DMS114 treated with DMSO at 0.1 percent for 48 hours (cell line): ENCODE measurements around the gene SPNS1.
"Not testable (repeated sequence)": the region's sequence is repeated elsewhere in the genome, so short reads cannot be mapped to it uniquely, and the experiment has no call there.

Experiments
- DNase-seq: peaks from one replicate; lab custom pipeline; 2025; ENCODE audit not compliant: unreplicated experiment; lab: John Stamatoyannopoulos, UW

SPNS1 gene

GRCh38 chr16:28951410-28951943, 23.1 kb upstream of the SPNS1 start:
- no peak for DNase-seq

GRCh38 chr16:28958216-28958615, 16.4 kb upstream of the SPNS1 start:
- DNase-seq = no peak

- no peak for DNase-seq
Measured at GRCh38 chr16:28958836-28959235, 15.7 kb upstream of the SPNS1 start.

GRCh38 chr16:28964072-28964471, 10.5 kb upstream of the SPNS1 start:
- DNase-seq = no peak

GRCh38 chr16:28964496-28964895, 10.1 kb upstream of the SPNS1 start:
- no peak for DNase-seq

GRCh38 chr16:28967156-28967555, 7.4 kb upstream of the SPNS1 start:
- DNase-seq = no peak

GRCh38 chr16:28969696-28970095, 4.9 kb upstream of the SPNS1 start:
- DNase-seq = not testable (repeated sequence)

- DNase-seq = peak; percentile 26
Measured at GRCh38 chr16:28974007-28974436, 556 bp upstream of the SPNS1 start.

- no peak for DNase-seq
Measured at GRCh38 chr16:28975158-28975599, 601 bp downstream of the SPNS1 start.

GRCh38 chr16:28977703-28978662, 3.4 kb downstream of the SPNS1 start:
- no peak for DNase-seq

- DNase-seq = not testable (repeated sequence)
Measured at GRCh38 chr16:28980330-28980729, 5.8 kb downstream of the SPNS1 start.

- DNase-seq = no peak
Measured at GRCh38 chr16:28980929-28981328, 6.4 kb downstream of the SPNS1 start.

GRCh38 chr16:28981517-28981916, 6.9 kb downstream of the SPNS1 start:
- no peak for DNase-seq

GRCh38 chr16:28982418-28982817, 7.8 kb downstream of the SPNS1 start:
- no peak for DNase-seq

GRCh38 chr16:28982949-28983348, 8.4 kb downstream of the SPNS1 start:
- no peak for DNase-seq

- no peak for DNase-seq
Measured at GRCh38 chr16:28983644-28984043, 9.1 kb downstream of the SPNS1 start.

- DNase-seq = no peak
Measured at GRCh38 chr16:28984091-28984490, 9.5 kb downstream of the SPNS1 start.

GRCh38 chr16:28984619-28985135, 10.1 kb downstream of the SPNS1 start, which contains the start of gene LAT:
LAT (plus strand) TSS chr16:28985052; CDS start chr16:28985418, 366 bp downstream.
- no peak for DNase-seq

- no peak for DNase-seq
Measured at GRCh38 chr16:28985211-28986041, 10.8 kb downstream of the SPNS1 start.

GRCh38 chr16:28986046-28986445, 11.5 kb downstream of the SPNS1 start:
- DNase-seq = no peak

GRCh38 chr16:28986492-28986891, 11.9 kb downstream of the SPNS1 start:
- DNase-seq = no peak
